Jurkat, Clone E6-1 (cell line): ENCODE data around the gene STXBP1.

Experiments
- DNase-seq: peaks from one replicate; pipeline ENCODE4 v3.0.0-alpha.2; 2011; ENCODE audit warnings: low read depth, low spot score
- H3K4me3 ChIP-seq: 2 replicates; pipeline ENCODE4 v1.5.1; 2011; ENCODE audit warnings: mild to moderate bottlenecking, low read length, control low read depth, moderate library complexity

STXBP1 gene

DNA sequence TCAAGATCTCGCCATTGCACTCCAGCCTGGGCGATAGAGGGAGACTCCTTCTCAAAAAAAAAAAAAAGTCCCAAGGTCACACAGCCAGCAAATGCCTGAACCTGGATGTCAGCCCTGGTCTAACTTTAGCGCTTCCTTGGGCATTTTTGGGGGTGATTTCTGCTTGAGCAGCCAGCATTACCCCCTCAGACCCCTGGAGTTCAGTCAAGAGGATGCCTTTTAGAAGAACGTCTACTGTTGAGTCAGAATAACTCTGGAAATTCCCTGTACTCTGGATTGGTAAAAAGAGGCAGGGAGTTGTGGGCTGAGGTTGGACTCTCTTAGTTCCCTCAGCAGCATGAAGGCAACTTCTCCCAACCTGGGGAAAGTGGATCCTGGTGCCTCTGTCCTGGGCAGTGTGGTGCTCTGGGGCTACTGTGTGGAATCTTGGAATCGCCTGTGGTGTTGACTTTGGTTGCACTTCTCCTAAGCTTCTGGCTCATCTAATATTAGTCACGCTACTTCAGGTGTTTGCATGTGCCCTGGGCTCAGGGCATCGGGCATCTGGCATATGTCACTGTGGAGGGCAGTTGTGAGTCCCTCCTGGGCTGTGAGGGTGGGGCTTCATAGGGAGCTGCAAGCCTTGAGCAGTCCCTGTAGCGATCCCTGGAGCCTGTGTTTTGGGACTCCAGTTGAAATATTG is 32.2 kb downstream of the STXBP1 start:
- no peak overlapping the region for H3K4me3 ChIP-seq
- no peak for DNase-seq

GRCh38 chr9:127644943-127645342 is 32.9 kb downstream of the STXBP1 start:
- H3K4me3 ChIP-seq = no peak overlapping the region
- no peak for DNase-seq

DNA sequence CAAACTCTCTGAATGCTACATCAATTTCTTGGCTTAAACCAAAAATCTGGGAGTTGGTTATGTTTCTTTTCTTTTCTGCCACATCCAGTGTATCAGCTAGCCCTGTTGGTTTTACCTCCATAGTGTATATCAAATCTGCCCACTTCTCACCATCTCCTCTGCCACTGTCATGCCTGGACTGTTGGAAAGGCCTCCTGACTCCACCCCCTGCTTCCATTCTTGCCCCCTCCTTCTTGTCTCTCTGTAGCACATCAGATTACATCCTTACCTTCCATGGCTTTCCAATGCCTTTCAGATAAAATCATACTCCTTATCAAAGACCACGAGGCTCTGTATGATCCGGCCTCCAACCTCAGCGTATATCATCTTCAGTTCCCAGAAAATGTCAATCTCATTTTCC is 35.4 kb downstream of the STXBP1 start:
- H3K4me3 ChIP-seq = no peak overlapping the region
- no peak for DNase-seq

- no peak for DNase-seq
- no peak overlapping the region for H3K4me3 ChIP-seq
Observed at GRCh38 chr9:127650518-127650917, 38.4 kb downstream of the STXBP1 start.

- H3K4me3 ChIP-seq = no peak overlapping the region
- peak; percentile 24 for DNase-seq
Observed at GRCh38 chr9:127651697-127652610, 39.9 kb downstream of the STXBP1 start.

GRCh38 chr9:127652733-127653132 is 40.7 kb downstream of the STXBP1 start:
- no peak for DNase-seq
- no peak overlapping the region for H3K4me3 ChIP-seq

GRCh38 chr9:127654619-127655018 is 42.5 kb downstream of the STXBP1 start:
- H3K4me3 ChIP-seq = no peak overlapping the region
- no peak for DNase-seq

- H3K4me3 ChIP-seq = no peak overlapping the region
- no peak for DNase-seq
Observed at GRCh38 chr9:127658428-127658827, 46.4 kb downstream of the STXBP1 start.

DNA sequence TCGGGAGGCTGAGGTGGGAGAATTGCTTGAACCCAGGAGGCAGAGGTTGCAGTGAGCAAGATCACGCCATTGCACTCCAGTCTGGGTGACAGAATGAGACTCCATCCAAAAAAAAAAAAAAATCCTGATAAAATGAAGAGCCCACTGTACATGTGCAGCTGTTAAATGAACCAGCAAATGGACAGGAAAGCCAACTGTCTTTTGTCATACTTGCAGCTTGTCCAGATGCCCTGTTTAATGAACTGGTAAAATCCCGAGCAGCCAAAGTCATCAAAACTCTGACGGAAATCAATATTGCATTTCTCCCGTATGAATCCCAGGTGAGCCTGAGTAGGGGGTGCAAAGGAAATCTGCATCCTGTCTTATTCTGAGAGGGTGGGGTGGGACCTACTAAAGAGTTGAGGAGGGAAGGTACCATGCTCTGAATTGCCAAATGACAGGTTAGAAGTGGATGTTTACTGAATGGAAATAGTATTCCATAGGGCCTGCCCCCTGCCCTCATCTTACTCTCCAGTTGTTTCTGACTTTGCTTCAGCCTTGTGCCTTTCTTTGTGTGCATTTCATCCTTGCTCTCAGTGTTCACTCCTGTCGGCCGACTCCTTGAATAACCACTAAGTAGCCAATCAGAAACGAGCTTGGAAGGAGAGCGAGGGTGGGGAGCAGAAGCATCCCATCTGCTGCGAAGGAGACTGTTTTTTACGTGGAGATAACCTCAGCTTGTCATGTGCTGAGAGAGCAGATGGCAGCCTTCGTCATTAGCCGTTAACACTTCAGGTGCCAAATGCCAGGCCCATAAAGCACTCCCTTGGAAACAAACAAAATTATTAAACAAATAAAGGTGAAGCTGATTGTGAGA is 49.0 kb downstream of the STXBP1 start:
- no peak overlapping the region for H3K4me3 ChIP-seq
- no peak for DNase-seq

DNA sequence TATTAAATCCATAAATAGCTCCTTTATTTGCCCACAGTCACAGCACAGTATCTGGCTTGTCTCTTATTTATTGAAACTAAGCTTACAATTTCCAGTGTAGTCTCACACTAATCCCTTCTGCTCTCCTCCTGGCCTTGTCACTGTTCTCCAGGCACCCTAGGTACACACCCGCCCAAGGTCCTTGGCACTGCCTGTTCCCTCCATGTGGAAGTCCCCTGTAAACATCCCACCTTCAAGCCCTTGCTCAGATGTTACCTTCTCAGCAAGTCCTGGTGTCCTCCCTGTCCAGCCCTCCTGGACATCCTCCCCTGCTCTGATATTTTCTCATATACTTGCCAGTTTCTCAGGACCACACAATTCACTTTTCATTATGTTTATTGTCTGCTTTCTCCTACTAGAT is 50.5 kb downstream of the STXBP1 start:
- no peak overlapping the region for H3K4me3 ChIP-seq
- no peak for DNase-seq

GRCh38 chr9:127664324-127664677 is 52.2 kb downstream of the STXBP1 start:
- H3K4me3 ChIP-seq = no peak overlapping the region
- DNase-seq = no peak

GRCh38 chr9:127664678-127665507 is 52.8 kb downstream of the STXBP1 start:
- no peak overlapping the region for H3K4me3 ChIP-seq
- no peak for DNase-seq

GRCh38 chr9:127667127-127667844 is 55.2 kb downstream of the STXBP1 start:
- no peak overlapping the region for H3K4me3 ChIP-seq
- no peak for DNase-seq

DNA sequence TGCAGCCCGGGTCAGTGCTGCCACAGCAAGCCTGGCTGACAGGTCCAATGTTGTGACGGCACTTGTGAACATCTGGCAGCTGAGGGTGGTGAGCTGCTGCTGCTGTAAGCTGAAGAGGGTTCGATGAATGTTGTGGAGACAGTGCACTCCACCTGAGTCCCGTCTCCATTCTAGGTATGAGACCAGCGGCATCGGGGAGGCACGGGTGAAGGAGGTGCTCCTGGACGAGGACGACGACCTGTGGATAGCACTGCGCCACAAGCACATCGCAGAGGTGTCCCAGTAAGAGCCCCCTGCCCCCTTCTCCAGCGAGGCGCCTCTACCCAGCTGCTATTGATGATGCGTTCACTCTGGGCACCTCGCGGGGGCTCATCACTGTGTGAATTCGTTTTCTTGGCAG is 55.8 kb downstream of the STXBP1 start:
- no peak for DNase-seq

DNA sequence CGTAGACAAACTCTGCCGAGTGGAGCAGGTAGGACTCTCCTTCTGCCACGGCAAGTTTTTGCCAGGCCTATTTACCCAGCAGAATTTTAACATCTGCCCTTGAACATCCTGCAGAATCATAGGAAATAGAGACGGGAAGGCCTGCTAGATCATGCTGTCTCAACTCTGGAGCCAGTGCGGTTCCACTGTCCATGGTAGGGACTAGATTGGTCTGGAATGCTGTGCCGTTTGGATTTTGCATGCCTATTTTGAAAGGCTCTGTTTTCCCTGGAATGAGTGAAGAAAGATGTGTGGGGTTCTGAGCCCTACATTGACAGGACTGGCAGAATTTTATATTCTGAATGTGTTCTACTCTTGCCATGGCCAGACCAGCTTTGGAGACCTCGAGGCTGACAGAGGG is 61.2 kb downstream of the STXBP1 start:
- no peak for DNase-seq

More for the DNA sequence above, 55.8 kb downstream of the STXBP1 start:
- no peak overlapping the region for H3K4me3 ChIP-seq

DNA sequence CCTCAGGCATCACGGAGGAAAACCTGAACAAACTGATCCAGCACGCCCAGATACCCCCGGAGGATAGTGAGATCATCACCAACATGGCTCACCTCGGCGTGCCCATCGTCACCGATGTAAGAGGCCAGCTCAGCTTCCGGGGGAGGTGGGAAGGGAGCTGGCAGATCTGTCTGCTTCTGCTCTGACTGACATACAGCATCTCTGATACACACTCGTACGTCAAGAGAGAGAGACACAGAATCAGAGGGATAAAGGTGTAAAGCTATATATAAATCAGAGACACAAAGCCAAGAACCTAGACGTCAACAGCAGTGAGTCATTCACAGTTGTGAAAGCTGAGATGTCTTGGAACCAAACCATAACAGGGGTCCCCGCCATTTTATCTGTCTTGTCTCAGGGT is 64.6 kb downstream of the STXBP1 start:
- DNase-seq = no peak
- H3K4me3 ChIP-seq = no peak overlapping the region

More for the DNA sequence above, 61.2 kb downstream of the STXBP1 start:
- no peak overlapping the region for H3K4me3 ChIP-seq

DNA sequence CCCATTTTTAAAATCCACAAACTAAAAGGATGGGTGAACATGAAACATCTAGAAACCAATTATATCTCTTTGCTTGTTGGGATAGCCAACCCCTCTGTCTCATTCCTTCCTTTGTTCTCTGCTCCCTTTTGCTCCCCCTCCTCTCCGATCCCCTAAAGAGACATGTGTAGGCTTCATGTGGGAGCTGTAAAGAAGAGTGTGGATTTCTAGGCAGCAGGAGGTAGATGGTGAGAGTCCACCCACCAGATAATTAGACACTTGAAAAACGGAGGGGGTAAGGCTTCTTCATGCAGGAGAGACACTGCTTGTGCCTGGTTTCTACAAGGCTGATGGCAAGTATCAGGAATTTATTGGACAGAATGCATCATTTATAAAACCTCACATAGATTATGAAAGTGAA is 67.4 kb downstream of the STXBP1 start:
- DNase-seq = no peak
- no peak overlapping the region for H3K4me3 ChIP-seq

DNA sequence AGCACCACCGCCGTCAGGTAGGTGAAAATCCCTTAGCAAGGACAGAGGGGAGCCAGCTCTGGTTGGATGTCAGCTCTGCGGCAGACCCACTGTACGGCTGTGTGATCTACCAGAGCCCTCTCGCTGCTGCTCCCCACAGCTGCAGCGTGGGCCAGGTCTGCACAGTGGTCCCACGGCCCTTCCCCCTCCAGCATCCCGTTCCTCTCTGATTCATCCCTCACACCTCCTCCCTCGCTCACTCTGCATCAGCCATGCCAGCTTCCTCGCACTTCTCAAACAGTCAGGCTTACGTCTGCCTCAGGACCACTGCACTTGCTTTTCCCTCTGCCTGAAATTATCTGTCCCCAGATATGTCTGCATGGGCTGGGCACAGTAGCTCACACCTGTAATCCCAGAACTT is 68.1 kb downstream of the STXBP1 start:
- no peak overlapping the region for H3K4me3 ChIP-seq
- no peak for DNase-seq
